Fibroblast of villous mesenchyme (primary cell): Measurements from ENCODE around the gene METTL6. TPM values are rescaled to one million over a fixed set of nuclear protein-coding genes. Genes with fewer than 3 reads are reported as not detected.

ENCODE experiments used
- DNase-seq: peaks from one replicate; pipeline ENCODE4 v3.0.0-alpha.2; 2010; ENCODE audit warnings: low read depth
- H3K4me3 ChIP-seq: 2 replicates; pipeline ENCODE4 v1.5.1; 2011; ENCODE audit warnings: low read depth, mild to moderate bottlenecking, low read length
- total RNA-seq: library from RNA; depleted of rRNA; stranded (reverse); fragments of >200 nt; gene quantifications from 2 replicates; pipeline ENCODE4 v1.2.3, GENCODE V29; 2012
- TF ChIP-seq, protein P1 (sequence below): IDR thresholded peaks from 2 replicates; pipeline ENCODE4 v1.5.1; 2012; ENCODE audit warnings: low read depth, mild to moderate bottlenecking, low read length; ENCODE audit not compliant: insufficient read depth

The METTL6 gene
- total RNA-seq = 29.3 and 46.2 TPM in 2 replicates

- peak; percentile 77 for DNase-seq
- TF ChIP-seq, protein P1, sequence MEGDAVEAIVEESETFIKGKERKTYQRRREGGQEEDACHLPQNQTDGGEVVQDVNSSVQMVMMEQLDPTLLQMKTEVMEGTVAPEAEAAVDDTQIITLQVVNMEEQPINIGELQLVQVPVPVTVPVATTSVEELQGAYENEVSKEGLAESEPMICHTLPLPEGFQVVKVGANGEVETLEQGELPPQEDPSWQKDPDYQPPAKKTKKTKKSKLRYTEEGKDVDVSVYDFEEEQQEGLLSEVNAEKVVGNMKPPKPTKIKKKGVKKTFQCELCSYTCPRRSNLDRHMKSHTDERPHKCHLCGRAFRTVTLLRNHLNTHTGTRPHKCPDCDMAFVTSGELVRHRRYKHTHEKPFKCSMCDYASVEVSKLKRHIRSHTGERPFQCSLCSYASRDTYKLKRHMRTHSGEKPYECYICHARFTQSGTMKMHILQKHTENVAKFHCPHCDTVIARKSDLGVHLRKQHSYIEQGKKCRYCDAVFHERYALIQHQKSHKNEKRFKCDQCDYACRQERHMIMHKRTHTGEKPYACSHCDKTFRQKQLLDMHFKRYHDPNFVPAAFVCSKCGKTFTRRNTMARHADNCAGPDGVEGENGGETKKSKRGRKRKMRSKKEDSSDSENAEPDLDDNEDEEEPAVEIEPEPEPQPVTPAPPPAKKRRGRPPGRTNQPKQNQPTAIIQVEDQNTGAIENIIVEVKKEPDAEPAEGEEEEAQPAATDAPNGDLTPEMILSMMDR = peak; percentile 35
- H3K4me3 ChIP-seq = peak within 1 kb of the TSS; percentile 92
Measured at GRCh38 chr3:15427182-15427880, at the start of gene METTL6, which contains the start of gene EAF1. METTL6 (minus strand) TSS chr3:15427544; CDS start chr3:15426511, 1,033 bp downstream. EAF1 (plus strand) TSS chr3:15427598; CDS start chr3:15427780, 182 bp downstream.

GRCh38 chr3:15476378-15476777 is 49.0 kb upstream of the METTL6 start:
- H3K4me3 ChIP-seq = no peak overlapping the region
- TF ChIP-seq, protein P1 = no peak
- peak; percentile 16 for DNase-seq

DNA sequence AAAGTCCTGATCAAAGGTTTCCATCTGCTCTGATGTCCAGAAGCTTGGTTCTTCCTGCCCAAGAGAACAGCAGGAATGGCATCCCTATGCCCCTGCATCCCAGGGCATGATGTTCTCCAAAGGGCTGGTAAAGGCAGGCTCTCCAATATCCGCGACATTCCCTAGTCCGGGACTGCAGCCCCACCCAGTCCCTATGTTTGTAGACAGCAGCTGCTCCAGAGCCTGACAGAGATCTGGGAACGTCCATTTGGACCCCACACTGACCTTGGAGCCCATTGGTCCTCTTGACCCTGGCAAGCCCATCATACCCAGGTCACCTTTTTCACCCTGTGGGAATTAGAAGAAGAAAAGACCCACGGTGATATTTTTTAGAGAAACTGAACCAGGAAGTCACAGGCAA is 47.8 kb upstream of the METTL6 start:
- TF ChIP-seq, protein P1 = no peak
- no peak overlapping the region for H3K4me3 ChIP-seq
- DNase-seq = no peak

GRCh38 chr3:15471861-15472260 is 44.5 kb upstream of the METTL6 start:
- TF ChIP-seq, protein P1 = no peak
- no peak for DNase-seq
- no peak overlapping the region for H3K4me3 ChIP-seq

DNA sequence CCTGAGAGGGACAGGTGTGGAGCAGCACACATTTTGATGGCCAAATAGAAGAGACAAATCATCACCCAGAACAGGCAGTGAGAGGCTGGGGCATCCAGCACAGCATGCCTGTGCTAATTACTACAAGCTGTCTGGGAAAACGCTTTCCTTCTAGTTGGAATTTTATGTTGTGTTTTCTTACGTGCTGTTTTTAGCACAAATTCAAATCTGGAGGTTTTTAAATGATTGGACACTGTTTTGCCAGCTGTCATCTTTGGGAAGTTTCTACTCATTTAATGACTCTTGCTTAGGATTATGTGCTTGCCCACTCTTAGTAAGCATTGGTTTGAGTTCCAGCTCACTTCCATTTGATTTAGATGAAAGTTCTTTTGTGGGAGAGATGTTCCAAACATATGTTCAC is 43.5 kb upstream of the METTL6 start:
- H3K4me3 ChIP-seq = no peak overlapping the region
- DNase-seq = no peak
- TF ChIP-seq, protein P1 = no peak

DNA sequence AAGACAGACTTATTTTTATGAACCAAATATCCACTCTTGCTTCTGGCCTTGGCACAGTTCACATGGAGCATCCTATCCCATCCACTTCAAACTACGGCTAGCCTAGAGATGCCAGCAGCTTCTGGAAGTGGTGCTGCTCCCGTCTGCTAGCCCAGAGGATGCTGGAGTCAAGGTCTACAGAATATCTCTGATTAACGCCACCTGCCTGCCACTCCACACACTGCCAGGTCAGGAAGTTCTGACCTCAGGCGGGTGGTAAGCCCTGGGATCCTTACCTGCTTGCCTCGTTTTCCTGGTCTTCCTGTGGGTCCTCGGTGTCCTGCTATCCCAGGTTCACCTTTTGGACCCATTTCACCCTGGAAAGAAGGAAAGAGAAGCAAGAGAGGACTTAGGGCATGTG is 42.9 kb upstream of the METTL6 start:
- no peak for DNase-seq
- TF ChIP-seq, protein P1 = no peak
- H3K4me3 ChIP-seq = no peak overlapping the region
